HG03064 (cell line): ENCODE results near the gene GZMM.

Source experiments
- ATAC-seq: cut with Tn5 transposase; IDR thresholded peaks from one replicate; pipeline ENCODE4 v1.9.1; 2021; ENCODE audit warnings: low read depth; ENCODE audit not compliant: unreplicated experiment

GZMM gene

GRCh38 chr19:511101-511851 is 32.6 kb upstream of the GZMM start:
- ATAC-seq: no peak

GRCh38 chr19:512547-513365 is 31.1 kb upstream of the GZMM start:
- no peak for ATAC-seq

GRCh38 chr19:513368-514165 is 30.3 kb upstream of the GZMM start:
- no peak for ATAC-seq

- no peak for ATAC-seq
These were observed 29.6 kb upstream of the GZMM start for GRCh38 chr19:514166-514663.

GRCh38 chr19:517721-518597 is 25.9 kb upstream of the GZMM start:
- ATAC-seq: no peak

GRCh38 chr19:518598-519231 is 25.1 kb upstream of the GZMM start:
- no peak for ATAC-seq

- ATAC-seq: no peak
These were observed 24.4 kb upstream of the GZMM start for GRCh38 chr19:519449-519865.

GRCh38 chr19:522726-523125 is 21.1 kb upstream of the GZMM start:
- no peak for ATAC-seq

- no peak for ATAC-seq
These were observed 19.7 kb upstream of the GZMM start for GRCh38 chr19:524062-524674.

- ATAC-seq: no peak
These were observed 18.8 kb upstream of the GZMM start for GRCh38 chr19:525029-525428.

- no peak for ATAC-seq
These were observed 17.9 kb upstream of the GZMM start for GRCh38 chr19:525857-526419.

- no peak for ATAC-seq
These were observed 13.5 kb upstream of the GZMM start for GRCh38 chr19:530134-531008.

GRCh38 chr19:531009-531752 is 12.7 kb upstream of the GZMM start:
- ATAC-seq: no peak

GRCh38 chr19:531753-532560 is 11.9 kb upstream of the GZMM start, which contains the start of gene CDC34:
CDC34 (plus strand) TSS chr19:531760; CDS start chr19:531932, 172 bp downstream.
- ATAC-seq: no peak

GRCh38 chr19:532561-533363 is 11.1 kb upstream of the GZMM start:
- no peak for ATAC-seq
